IPS-NIHi7 (cell line): ENCODE measurements around the gene WBP1L.
"Not testable (repeated sequence)": the region's sequence is repeated elsewhere in the genome, so short reads cannot be mapped to it uniquely, and the experiment has no call there.

ENCODE experiments used
- DNase-seq: peaks from one replicate; pipeline ENCODE4 v3.0.0; 2012; ENCODE audit warnings: mixed read lengths; ENCODE audit errors: extremely low spot score

Gene WBP1L

DNA sequence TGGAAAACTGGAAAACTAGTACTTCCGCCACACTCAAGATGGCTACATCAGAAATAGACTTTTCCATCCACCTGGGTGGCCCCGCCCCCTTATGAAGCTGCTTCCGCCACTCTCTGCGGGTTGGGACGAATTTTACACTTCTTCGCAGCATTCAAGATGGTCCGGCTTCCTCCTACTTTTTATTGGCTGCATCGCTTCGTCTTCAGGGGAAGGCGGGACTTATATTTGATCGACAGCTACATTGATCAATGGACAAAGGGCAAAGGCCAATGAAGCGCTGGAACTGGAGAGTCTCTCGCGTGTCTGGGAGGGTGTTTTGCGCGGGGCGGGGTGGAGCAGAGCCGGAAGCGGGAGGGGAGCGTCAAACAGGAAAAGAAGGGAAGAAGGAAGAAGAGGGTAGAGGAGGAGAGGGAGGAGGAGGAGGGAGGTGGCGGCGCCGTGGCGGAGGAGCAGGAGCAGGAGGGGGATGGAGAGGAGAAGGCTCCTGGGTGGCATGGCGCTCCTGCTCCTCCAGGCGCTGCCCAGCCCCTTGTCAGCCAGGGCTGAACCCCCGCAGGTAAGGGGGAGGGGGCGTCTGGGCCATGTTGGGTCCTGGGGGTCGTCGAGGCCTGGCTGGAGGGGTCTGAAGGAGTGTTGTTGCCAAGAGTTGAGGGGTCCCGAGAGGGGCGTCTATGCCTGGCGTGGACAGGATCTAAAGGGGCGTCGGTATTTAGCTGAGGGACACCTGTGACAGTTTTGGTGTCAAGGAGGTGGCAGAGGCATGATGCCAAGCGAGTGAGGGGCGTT lies at the start of gene WBP1L:
Gene WBP1L (plus strand): TSS at position 361 of the 786 bp plus-strand sequence. CDS start 106 bp downstream, at position 467.
- peak; percentile 96 for DNase-seq

DNA sequence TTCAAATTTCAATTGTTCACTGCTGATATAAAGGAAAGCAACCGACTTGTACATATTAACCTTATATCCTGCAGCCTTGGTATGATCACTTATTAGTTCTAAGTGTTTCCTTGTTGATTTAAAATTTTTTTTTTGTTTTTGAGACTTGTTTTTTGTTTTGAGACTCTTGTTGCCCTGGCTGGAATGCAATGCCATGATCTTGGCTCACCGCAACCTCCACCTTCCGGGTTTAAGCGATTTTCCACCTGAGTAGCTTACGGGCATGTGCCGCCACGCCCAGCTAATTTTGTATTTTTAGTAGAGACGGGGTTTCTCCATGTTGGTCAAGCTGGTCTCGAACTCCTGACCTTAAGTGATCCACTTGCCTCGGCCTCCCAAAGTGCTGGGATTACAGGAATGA lies 48.3 kb upstream of the WBP1L start:
- not testable (repeated sequence) for DNase-seq

DNA sequence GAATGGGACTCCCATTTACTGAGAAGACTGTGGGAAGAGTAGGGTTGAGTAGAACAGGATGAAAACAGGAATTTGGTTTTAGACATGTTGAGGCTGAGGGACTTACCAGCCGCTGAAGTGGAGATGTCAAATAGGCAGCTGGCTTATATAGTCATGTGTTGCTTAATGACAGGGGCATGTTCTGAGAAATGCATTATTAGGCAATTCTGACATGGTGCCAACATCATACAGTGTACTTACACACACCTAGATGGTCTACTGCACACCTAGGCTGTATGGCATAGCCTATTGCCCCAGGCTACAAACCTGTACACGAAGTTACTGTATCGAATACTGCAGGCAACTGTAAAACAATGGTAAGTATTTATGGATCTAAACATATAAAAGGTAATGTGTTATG lies 47.0 kb upstream of the WBP1L start:
- DNase-seq: no peak

DNA sequence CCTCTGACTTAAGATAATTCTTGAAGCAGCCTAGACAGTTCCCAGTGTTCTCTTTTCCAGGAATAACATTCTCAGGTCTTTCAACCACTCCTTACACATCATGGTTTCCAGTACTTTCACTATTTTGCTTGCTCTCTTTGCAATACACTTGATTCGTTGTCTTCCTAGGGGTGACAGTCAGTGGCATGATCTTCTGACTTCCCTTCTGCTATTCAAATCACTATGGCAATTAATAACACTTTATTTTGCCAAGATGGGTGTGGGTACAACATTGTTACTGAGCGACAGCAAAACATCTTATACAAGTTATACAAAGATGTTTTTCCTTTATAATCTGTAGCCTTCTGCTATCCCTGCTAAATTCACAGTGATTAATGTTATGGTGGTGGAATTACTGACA lies 44.9 kb upstream of the WBP1L start:
- no peak for DNase-seq

DNA sequence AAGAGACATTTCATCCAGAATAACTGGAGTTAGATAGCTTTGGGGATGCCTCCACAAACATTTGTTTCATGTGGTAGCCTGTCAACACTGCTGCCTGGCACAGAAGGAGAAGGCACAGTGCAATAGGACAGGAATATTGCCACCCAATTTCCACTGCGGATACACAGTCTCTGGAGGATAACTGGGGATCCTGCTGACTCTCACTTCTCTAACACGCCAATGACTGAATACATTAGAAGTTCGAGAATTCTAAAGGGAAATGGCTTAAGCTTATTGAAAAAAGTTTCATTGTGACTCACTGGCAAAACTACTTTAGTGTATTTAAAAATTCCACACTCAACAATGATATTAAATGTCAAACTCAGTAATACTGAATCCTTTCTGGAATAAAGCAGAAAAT lies 42.5 kb upstream of the WBP1L start:
- DNase-seq: no peak

DNA sequence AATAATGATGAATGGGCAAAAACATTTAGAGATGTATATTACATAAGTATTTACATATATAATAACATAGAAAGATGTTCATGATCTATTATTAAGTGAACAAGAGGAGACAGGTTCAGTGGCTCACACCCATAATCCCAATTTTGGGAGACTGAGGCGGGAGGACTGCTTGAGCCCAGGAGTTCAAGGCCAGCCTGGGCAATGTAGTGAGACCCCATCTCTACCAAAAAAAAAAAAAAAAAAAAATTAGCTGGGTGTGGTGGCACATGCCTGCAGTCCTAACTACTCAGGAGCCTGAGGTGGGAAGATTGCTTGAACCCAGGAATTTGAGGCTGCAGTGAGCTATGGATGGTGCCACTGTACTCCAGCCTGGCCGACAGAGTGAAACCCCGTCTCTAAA lies 42.0 kb upstream of the WBP1L start:
- DNase-seq: no peak

DNA sequence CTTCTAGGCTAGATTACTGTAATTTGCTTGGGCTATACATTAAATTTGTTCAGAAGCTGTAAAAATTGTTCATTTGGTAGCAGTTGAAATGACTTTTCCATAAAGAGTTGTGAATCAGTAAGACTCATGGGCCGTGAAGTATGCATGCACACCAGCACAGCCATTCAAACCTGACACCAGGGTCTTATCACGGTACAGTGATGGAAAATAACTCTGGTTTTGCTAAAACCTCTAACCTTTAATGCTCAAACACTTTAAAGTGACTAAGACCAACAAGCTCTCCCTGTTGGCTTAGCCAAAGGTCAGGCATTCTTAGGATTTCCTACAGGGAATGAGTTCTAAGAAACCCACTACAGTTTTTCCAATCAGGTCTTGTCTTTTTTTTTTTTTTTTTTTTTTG lies 41.0 kb upstream of the WBP1L start:
- DNase-seq: no peak

DNA sequence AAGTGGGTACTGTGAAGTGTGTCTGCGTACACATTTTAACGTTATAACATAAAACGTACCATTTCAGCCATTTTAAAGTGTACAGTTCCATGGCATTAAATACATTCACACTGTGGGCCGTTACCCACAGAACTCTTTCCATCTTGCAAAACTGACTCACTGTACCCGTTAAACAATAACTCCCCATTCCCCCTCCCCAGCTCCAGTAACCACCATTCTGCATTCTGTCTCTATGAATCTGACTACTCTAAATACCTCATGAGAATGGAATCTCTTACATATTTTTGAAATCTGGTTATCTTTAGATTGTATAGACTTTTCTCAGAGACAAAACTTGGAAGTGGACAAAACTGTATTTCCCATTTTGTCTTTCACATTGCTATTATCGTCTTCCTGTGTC lies 38.8 kb upstream of the WBP1L start:
- no peak for DNase-seq

DNA sequence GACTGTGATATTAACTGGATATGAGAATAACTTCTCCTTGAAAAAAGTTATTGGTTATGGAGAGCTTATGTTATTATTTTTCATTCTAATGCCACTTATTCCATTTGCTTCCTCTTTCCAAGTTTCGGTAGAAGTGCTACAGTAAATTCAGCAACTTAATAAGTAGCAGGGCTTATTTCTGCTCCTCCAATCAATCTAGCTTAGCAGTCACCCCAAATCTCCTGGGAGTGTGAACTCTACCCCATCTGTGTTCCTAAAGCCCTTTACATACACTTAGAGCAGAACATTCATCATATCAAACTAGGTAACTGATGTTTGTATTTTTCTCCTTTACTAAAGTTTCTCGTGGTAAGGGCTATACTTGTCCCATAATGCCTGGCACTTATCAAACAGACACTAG lies 38.2 kb upstream of the WBP1L start:
- no peak for DNase-seq

DNA sequence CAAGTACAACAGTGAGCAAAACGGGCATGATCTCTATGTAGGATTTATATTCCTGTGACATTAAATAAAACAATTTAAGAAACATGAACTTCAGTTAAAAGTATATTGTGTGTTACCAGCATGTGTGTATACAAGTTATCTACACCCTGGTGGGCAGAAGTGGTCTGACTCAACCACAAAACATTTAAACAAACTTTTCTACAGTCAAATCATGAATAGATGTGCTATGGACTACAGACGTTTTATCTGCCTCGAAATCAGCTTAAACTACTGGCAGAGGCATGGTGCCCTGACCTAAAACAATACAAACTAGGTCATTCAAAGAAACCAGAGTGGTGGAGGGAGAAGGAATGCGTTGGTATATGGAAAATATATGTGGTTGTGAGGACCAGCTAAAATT lies 33.1 kb upstream of the WBP1L start:
- DNase-seq: no peak

DNA sequence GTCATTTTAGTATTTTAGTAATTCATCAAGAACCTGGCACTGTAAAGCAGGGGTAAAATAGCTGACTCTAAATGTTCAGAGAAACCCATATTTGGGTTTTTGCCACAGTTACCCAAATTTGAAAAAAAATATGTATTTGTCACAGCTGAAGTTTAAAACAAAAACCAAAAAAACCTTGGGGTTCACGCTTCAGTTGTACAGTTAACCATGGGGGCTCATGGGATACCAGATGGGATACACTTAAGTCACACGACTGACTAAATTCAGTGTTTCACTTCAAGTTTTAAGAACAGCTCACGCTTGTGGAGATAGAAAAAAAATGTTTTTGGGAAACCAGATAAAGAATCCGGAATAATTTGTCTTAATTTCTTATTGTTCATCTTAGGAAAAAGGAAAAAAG lies 31.7 kb upstream of the WBP1L start:
- DNase-seq: no peak

DNA sequence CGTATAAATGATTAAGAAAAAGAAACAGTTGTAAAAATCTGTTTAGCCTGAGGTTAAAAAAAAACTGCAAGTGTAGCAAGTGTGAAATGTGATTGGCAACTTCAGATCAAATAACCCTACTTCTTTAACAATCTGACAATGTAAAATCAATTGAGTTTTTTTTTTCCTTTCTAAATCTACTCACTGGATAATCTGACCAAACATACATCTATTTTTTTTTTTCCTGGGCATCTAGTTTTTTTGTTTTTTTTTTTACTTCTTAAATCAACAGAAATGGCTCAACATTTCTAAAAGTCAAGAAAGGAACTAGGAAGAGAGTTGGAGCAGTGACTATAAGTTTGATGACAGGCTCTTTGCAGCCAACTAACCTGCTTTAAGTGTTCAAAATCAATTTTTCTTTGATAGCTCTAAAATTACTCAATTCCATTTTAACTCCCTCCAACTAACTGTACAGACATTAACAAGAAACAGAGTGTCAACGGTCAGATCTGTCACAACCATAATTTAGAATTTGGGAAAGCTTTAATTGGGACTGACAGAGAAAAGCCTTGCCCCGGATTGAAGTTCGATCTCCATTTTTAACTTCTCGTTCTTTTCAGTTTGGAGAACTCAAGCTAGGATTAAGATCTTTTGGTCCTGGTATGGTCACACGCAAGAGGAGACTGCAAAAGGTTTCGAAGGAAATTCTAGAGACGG lies 30.8 kb upstream of the WBP1L start:
- peak; percentile 2 for DNase-seq

DNA sequence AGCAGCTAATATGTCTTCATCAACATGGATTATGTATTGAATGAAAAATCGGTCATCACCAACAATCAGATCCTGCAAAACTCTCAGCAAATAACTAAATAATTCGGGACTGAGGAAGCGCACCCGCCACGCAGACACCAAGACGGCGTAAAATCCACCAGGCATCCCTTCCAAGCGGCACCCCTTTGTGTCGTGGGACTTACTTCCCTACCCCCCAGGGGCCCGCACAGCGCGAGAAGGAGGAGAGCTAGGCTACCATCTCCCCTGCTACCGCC lies 30.3 kb upstream of the WBP1L start:
- DNase-seq: peak; percentile 82

DNA sequence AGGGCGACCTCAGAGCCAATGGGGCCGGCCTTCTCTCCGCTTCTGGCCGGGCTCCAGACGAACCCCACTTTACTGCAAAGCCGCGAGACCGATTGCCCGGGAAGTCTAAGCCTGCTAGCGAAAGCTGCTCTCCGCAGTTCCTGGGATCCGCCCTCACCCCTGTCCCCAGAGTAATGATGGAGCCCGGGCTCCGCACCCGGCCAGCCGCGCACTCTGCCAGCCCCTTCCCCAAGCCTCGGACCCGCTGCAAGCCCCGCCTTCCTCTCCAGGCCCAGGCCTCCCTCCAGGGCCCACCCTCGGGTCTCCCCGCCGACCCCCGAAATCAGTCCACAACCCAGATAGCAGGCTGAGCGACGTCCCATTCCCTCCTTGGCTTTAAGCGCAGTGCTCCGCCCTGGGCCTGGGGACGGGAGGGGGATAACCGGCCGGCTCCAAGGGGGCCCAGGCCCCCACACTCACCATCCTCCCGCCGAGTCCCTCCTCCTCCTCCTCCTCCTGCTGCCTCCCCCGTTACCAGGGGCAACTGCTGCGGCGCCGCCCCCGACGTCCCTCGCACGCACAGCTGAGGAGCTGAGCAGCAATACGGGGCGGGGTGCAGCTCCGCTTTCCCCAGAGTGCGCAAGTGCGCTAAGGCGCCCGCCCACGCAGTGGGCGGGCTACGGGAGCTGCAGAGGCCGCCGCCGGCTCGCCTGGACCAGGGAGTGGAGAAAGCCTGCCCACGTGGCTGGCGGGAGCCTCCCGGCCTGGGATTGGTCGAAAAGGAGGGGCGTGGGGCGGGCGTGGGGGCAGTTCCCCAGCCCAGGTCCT lies 29.7 kb upstream of the WBP1L start, which contains the start of gene ARL3:
Gene ARL3 (minus strand): TSS at position 584 of the 807 bp plus-strand sequence. CDS start 122 bp downstream, at position 462.
- peak; percentile 98 for DNase-seq

DNA sequence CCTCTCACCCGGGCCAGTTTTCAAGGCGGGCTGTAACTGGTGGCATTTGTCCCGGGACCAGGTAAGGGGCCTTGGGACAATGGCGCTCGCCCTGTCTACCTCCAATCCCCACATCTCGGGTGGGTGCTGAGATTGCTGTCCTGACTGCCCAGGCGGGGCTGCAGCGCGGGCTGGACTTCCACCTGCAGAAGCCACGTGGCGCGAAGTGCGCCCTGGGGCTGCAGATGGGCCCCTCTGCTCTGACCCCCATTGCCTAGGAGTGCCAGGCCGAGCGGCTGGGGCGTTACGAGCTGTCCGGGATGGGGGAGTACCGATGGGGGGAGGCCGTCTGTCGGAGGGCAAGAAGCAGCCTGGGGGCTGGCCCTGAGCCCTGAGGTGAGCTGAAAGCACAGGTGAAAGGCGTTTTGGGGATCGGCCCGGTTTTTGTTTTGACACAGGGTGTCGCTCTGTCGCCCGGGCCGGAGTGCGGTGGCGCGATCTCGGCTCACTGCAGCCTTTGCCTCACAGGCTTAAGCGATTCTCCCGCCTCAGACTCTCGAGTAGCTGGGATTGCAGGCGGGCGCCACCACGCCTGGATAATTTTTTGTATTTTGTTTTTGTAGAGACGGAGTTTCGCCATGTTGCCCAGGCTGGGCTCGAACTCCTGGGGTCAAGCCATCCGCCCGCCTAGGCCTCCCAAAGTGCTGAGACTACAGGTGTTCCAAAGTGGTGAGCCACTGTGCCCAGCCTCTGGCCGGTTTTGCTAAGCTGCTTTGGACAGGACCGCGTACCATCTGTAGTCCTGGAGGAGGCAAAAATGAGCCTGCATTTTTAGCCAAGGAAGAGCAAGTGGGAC lies 28.9 kb upstream of the WBP1L start, which contains the start of gene SFXN2:
Gene SFXN2 (plus strand): TSS at position 16 of the 835 bp plus-strand sequence. CDS start 12,001 bp downstream, outside the sequence.
- peak; percentile 33 for DNase-seq

DNA sequence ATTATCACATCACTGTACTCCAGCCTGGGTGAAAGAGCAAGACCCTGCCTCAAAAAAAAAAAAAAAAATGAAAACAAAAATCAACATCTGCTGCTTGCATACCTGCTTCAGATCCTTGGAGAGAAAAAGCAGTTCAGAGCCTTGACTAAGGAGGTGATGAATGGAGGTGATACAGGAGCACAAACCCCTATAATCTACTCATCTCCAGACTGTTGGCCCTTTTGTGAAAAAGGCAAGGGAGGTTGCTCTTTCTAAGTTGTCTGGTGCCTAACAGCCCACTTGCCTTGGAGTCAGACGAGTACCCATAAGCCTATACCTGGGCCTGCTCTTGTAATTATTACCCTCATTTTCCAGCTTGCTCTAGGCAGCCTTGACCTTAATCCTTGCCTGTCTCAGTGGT lies 27.9 kb upstream of the WBP1L start:
- DNase-seq: peak; percentile 3

DNA sequence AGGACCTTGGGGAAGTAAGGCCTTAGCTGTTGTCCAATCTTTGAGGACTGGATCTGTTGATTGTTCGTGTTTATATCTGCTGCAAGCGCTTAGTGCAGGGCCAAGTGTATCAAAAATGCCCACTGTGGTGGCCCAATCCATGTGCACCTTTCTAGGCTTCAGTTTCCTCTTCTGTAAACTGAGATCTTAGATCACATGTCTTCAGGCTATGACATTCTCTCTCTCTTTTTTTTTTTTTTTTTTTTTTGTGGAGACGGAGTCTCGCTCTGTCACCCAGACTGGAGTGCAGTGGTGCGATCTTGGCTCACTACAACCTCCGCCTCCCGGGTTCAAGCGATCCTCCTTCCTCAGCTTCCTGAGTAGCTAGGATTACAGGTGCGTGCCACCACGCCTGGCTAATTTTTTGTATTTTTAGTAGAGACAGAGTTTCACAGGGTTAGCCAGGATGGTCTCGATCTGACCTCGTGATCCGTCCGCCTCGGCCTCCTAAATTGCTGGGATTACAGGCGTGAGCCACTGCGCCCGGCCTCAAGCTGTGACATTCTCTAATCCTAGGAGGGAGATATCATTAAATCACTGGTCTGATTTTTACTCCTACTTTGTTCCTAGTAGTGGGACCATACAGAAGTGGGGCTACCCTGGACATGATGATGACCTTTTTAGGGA lies 26.7 kb upstream of the WBP1L start:
- DNase-seq: peak; percentile 2

DNA sequence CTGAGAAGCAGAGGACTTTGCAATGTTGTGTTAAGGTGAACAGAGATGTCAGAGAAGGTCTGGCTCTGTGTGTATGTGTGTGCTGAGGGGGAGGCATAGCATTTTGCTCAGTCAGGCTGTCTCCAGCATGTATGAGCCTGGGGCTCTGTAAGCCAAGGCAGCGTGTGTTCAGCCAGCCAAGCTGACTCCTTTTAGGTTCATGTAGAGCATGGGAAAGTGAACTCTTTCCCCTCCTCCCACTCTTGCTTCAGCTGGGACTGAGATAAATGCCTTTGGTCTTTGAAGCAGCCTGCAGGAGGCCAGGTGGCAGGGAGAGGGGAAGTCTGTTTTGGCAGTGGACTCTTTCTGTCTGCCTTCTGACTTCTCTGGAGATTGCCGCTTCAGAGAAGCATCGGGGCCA lies 25.5 kb upstream of the WBP1L start:
- DNase-seq: peak; percentile 65

DNA sequence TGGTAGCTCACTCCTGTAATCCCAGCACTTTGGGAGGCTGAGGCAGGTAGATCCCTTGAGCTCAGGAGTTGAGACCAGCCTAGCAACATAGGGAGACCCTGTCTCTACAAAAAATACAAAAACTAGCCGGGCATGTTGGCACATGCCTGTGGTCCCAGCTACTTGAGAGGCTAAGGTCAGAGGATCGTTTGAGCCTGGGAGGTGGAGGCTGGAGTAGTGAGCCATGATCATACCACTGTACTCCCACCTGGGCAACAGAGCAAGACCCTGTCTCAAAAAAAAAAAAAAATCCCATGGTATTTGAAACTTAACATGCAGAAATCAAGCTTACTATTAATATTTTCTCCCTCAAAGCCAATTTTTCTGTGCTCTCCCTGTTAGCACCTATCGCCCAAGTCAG lies 23.4 kb upstream of the WBP1L start:
- DNase-seq: no peak

DNA sequence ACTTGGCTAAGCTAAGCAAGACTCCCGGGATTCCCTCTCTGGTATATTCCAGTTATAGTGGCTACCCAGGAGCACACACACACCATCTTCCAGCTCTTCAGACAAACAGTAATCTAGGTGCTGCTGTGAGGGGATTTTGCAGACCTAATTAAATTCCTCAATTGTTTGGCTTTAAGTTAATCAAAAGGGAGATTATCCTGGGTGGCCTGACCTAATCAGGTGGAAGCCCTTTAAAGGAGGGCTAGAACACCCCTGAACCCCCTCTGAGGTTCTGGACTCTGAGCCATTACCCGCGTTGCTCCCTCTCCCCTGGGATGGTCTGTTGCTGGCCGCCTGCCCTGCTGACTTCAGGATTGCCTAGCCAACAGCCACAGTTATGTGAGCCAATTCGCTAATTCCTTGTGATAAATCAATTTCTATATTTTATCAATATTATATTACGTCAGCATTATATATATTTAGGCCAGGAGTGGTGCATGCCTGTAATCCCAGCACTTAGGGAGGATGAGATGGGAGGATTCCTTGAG lies 22.9 kb upstream of the WBP1L start:
- DNase-seq: peak; percentile 6

DNA sequence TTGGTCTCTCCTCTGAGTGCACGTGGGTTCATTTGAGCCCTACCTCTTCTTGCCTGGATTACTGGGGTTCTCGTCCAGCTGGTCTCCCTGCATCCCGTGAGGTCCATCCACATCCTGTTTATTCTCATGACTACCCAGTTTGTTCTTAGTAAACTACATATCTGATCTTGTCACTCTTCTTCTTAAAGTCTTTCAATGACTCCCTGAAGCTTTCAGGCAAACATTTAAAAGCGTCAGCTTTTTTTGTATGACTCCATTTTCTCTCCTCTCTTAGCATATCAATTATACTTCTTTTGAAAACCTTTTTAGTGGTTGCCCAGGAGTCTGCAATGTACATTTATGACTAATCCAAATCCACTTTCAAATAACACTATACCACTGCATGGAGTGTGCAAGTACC lies 21.8 kb upstream of the WBP1L start:
- DNase-seq: peak; percentile 4
